RCC 7860 (cell line): Measurements from ENCODE around the gene KIR2DL3.
"Not testable (repeated sequence)": the region's sequence is repeated elsewhere in the genome, so short reads cannot be mapped to it uniquely, and the experiment has no call there.

Experiments used
- DNase-seq: peaks from one replicate; pipeline ENCODE4 v3.0.0-alpha.2; 2015; ENCODE audit warnings: low spot score
- FAIRE-seq: peaks from 2 replicates; lab custom pipeline; 2012; peaks lifted over from hg19 to GRCh38; lab: Jason Lieb, UNC

Gene KIR2DL3

DNA sequence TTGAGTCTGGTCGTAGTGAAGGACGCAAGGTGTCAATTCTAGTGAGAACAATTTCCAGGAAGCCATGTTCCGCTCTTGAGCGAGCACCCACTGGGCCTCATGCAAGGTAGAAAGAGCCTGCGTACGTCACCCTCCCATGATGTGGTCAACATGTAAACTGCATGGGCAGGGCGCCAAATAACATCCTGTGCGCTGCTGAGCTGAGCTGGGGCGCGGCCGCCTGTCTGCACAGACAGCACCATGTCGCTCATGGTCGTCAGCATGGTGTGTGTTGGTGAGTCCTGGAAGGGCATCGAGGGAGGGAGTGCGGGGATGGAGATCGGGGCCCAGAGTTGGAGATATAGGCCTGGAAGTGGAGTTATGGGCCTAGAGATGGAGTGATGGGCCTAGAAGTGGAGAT lies at the start of gene KIR2DL3:
Gene KIR2DL3, plus strand, starts transcription at position 208 of the 400 bp plus-strand sequence. Its CDS starts 33 bp downstream, at position 241.
- not testable (repeated sequence) for DNase-seq, FAIRE-seq

DNA sequence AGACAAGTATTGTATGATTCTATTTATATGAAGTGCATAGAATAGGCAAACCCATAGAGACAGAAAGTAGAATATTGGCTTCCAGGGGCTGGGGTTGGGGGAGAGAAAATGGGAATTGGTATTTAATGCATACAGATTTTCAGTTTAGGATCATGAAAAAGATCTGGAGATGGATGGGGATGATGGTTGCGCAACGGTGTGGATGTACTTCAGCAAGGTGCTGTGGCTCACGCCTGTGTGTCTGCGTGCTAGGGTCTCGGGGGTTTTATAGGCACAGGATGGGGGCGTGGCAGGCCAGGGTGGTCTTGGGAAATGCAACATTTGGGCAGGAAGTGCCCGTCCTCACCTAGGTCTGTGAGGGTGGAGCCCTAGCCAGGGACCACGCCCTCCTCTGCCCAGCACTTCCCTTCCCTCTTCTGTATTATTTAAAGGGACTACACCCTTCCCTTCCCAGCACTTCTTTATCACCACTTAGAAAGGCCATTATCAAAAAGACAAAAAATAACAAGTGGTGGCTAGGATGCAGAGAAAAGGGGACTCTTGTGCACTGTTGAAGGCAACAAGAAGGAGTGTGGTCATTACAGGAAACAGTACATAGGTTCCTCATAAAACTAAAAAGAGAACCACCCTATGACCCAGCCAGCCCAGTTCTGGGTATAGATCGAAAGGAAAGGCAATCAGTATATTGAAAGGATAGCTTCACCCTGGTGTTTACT lies 46.6 kb upstream of the KIR2DL3 start:
- DNase-seq = no peak
- FAIRE-seq = no peak

DNA sequence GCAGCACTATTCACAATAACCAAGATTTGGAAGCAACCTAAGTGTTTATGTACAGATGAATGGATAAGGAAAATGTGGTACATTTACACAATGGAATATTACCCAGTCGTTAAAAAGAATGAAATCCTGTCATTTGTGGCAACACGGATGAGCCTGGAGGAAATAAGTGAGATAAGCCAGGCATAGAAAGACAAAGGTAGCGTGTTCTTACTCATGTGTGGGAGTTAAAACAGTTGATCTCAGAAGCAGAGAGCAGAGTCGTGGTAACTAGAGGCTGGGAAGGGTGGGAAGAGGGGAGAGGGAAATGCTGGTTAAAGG lies 46.1 kb upstream of the KIR2DL3 start:
- FAIRE-seq (no peak), DNase-seq (no peak)

DNA sequence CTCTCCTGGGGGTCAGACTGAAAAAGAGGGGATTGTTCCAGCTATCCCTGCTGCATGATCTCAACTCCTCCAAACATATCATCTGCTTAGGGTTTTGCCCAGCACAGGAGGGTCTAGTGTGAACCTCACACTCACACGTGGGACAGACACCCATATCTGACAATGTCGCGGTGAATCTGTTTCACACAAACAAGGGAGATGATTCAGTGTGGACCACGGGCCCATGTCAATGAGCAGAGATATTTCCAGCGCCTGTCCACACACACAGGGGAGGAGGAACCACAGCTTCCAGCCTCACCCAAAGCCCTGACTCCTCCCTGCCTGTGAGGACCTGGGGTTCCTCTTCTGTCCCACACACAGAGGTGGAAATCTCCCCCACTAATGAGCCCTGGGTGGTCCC lies 43.7 kb upstream of the KIR2DL3 start:
- no peak for FAIRE-seq
- no peak for DNase-seq

DNA sequence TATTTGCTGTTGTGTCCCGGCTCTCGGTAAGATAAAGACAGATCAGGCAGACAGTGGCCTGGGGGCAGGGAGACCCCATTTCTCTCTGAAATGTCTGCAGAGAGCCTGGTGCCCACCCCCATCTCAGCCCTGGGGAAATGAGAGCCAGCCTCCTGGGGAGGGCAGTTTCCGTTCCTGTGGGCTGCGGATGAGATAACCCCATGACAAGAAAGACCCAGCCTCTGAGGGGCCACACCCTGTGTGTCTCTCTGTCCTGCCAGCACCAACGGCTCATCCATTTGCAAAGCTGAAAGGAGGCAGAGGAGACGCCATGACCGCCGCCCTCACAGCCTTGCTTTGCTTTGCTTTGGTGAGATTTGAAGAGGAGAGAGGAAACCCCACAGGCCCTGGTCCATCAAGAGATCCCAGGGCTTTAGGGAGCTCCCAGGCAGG lies 42.2 kb upstream of the KIR2DL3 start:
- DNase-seq = no peak
- FAIRE-seq = no peak

DNA sequence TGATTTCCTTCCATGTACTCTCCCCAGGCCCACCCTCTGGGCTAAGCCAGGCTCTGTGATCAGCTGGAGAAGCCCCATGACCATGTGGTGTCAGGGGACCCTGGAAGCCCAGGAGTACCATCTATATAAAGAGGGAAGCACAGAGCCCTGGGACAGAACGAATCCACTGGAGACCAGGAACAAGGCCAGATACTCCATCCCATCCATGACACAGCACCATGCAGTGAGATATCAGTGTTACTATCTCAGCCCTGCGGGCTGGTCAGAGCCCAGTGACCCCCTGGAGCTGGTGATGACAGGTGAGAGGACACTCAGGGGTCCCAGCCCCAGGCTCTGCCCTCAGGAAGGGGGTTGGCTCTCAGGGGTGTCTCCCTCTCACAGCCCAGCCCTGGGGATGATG lies 41.5 kb upstream of the KIR2DL3 start:
- no peak for FAIRE-seq

DNA sequence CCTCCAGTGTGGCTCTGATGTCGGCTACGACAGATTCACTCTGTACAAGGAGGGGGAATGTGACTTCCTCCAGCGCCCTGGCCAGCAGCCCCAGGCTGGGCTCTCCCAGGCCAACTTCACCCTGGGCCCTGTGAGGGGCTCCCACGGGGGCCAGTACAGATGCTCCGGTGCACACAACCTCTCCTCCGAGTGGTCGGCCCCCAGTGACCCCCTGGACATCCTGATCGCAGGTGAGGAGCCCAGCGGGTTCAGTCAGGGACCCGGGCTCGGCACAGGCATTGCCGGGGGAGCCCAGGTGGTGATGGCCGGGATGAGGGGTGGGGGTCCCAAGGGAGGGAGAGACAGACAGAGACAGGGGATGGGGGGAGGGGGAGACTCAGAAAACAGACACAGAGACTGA lies 40.6 kb upstream of the KIR2DL3 start:
- FAIRE-seq, DNase-seq: not testable (repeated sequence)

More for the DNA sequence above, 41.5 kb upstream of the KIR2DL3 start:
- DNase-seq = no peak

DNA sequence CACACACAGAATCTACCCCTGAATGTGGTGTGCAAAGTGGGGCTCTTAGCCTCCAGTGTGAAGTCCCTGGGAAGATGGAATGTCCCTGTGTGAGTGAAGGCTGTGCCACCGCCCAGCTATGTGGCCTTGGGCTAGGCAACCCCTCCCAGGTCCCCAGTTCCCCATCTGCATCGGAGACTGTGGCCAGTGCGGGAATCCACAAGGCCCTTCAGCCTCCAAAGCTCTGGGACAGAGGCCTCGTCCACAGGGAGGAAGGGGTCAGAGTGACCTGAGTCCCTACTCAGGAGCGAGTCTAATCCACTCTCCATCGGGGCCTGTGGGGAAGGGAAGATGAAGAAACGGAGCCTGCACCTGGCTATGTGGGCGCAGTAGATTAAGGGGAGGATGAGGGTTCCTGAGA lies 33.4 kb upstream of the KIR2DL3 start:
- FAIRE-seq (no peak), DNase-seq (no peak)

DNA sequence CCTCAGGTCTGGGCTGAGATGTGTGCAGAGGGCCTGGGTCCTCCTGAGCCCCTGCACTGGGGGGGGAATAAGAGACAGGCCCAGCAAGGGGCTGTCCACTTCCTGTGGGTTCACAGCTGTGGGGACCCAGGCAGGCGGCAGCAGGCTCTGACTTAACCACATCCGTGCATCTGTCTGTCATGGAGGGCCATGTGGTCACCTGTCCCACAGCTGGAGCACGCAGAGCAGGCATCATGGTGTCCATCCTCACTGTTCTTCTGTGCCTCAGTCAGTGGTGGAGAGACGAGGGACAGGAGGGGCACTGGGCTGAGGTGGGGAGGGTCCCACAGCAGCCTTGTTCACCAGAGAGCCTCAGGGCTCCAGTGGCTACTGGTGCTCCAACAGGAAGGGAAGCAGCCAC lies 30.4 kb upstream of the KIR2DL3 start:
- FAIRE-seq (no peak), DNase-seq (no peak)

DNA sequence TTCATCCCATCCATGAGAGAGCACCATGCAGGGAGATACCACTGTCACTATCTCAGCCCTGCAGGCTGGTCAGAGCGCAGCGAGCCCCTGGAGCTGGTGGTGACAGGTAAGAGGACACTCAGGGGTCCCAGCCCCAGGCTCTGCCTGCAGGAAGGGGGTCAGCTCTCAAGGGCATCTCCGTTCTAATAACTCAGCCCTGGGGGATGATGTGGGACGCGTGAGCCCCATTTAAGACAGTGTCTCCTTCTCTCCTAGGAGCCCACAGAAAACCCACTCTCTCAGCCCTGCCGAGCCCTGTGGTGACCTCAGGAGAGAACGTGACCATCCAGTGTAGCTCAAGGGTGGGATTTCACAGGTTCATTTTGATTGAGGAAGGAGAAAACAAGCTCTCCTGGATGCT lies 29.5 kb upstream of the KIR2DL3 start:
- FAIRE-seq (no peak), DNase-seq (no peak)

DNA sequence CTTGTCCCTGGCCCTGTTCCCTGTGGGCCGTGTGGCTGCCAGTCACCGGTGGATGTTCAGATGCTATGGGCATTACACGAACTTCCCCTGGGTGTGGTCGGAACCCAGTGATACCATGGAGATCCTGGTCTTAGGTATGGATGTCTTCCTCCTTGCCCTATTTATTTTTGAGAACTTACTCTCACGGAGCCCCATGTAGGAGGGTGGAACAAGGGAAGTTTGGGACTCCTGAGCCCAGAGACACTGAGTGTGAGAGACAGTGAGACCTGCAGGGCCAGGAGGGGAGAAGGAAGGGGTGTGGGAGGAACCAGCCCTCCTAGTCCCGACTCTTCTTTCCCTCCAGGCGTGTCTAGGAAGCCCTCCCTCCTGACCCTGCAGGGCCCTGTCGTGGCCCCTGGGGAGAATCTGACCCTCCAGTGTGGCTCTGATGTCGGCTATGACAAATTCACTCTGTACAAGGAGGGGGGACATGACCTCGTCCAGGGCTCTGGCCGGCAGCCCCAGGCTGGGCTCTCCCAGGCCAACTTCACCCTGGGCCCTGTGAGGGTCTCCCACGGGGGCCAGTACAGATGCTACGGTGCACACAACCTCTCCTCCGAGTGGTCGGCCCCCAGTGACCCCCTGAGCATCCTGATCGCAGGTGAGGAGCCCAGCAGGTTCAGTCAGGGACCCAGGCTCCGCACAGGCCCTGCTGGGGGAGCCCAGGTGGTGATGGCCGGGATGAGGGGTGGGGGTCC lies 28.9 kb upstream of the KIR2DL3 start:
- DNase-seq (no peak), FAIRE-seq (no peak)

DNA sequence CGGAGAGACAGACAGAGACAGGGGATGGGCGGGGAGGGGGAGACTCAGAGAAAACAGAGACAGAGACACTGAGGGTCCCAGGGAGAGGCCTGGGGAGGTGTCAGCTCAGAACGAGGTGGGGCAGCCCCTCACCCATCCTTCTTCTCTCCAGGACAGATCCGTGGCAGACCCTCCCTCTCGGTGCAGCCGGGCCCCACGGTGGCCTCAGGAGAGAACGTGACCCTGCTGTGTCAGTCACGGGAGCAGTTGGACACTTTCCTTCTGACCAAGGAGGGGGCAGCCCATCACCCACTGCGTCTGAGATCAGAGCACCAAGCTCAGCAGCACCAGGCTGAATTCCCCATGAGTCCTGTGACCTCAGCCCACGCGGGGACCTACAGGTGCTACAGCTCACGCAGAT lies 28.4 kb upstream of the KIR2DL3 start:
- FAIRE-seq, DNase-seq: not testable (repeated sequence)

DNA sequence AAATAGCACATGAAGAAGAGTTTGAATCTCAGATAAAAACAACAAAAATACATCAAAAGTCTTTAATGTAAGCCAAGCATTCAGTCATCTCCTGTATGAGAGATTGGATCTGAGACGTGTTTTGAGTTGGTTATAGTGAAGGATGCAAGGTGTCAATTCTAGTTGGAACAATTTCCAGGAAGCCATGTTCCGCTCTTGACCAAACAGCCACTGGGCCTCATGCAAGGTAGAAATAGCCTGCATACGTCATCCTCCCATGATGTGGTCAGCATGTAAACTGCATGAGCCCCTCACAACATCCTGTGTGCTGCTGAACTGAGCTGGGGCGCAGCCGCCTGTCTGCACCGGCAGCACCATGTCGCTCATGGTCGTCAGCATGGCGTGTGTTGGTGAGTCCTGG lies 14.2 kb upstream of the KIR2DL3 start, which contains the start of gene KIR3DL3:
Gene KIR3DL3, plus strand, starts transcription at position 301 of the 400 bp plus-strand sequence. Its CDS starts 55 bp downstream, at position 356.
- DNase-seq = no peak
- no peak for FAIRE-seq

DNA sequence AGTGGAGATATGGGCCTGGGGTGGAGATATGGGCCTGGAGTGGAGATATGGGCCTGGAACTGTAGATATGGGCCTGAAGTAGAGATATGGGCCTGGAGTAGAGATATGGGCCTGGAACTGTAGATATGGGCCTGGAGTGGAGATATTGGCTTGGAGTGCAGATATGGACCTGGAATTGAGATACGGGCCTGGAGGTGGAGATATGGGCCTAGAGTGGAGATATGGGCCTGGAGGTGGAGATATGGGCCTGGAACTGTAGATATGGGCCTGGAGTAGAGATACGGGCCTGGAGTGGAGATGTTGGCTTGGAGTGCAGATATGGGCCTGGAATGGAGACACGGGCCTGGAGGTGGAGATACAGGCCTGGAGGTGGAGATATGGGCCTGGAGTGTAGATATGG lies 13.7 kb upstream of the KIR2DL3 start:
- FAIRE-seq = no peak
- DNase-seq = no peak

DNA sequence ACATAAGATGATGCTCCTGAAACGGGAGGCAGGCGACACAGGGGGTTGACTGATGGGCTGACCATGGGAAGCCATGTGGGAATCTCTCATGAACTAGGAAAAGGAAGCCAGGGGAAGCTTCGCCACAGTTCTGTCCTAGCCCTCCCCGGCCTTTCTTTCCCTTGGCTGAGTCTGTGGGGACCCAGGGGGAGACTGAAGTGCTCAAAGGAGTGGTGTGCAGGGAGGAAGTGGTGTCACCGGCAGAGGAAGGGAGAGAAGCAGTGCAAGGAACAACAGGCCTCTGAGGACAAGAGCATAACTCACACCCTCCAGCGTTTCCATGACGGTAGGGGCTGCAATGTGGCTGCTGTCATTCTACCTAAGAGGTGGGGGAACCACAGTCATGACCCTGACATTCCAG lies 13.0 kb upstream of the KIR2DL3 start:
- no peak for FAIRE-seq
- no peak for DNase-seq

DNA sequence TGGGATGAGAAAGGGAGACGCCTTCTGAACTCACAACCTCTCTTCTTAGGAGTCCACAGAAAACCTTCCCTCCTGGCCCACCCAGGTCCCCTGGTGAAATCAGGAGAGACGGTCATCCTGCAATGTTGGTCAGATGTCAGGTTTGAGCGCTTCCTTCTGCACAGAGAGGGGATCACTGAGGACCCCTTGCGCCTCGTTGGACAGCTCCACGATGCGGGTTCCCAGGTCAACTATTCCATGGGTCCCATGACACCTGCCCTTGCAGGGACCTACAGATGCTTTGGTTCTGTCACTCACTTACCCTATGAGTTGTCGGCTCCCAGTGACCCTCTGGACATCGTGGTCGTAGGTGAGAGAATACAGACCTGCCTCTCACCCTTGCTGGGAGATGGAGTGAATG lies 10.8 kb upstream of the KIR2DL3 start:
- DNase-seq = no peak
- FAIRE-seq = no peak

DNA sequence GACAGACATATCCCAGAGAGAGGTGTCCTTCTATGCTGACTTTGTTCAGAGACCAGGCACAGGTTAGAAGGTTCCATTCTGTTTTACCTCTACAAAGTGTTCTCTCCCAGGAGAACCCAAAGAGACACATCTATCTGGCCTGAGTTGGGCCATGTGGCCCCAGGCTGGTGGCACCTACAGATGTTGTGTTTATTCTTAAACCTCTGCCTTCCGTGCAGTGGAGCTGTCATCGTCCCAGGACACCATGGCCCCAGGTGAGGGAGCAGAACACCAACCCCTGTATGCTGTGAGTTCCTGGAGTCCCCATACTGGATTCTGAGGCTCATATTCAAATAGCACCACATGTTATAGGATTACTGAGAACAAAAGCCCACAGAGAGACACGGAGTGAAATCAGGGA lies 10.1 kb upstream of the KIR2DL3 start:
- no peak for FAIRE-seq
- no peak for DNase-seq

DNA sequence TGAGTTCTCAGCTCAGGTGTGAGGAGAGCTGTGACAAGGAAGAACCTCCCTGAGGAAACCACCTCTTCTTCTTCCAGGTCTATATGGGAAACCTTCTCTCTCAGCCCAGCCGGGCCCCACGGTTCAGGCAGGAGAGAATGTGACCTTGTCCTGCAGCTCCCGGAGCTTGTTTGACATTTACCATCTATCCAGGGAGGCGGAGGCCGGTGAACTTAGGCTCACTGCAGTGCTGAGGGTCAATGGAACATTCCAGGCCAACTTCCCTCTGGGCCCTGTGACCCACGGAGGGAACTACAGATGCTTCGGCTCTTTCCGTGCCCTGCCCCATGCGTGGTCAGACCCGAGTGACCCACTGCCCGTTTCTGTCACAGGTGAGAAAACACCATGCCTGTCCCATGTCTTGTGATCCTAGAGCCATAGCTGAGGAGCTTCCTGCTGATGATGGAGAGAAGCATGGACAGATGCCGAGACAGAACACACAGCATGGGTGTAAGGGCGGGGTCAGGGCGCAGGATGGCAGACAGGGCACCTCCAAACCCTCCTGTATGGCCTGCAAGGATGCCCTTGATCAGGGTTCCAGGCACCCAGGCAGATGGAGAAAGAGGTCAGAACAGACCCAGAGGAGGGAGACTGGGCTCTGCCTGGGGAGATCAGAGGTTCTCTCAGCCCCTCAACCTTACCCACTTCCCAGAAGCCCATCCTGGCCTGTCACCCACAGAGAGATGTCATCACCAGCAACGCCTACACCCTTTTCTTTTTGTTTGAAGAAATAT lies 8.7 kb upstream of the KIR2DL3 start:
- FAIRE-seq (no peak), DNase-seq (no peak)

DNA sequence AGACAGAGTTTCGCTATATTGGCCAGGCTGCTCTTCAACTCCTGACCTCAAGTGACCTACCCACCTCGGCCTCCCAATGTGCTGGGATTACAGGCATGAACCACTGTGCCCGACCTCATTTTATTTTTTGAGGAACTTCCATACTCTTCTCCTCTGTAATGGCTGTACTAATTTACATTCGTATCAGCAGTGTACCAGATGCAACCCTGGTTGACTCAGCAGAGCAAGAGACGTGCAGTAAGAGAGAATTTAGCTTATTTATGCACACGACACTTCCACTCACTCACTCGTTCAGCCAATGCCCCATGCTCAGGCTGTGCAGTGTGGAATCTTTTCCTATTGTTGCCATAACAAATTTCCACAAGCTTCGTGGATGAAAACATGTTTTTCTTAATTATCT lies 7.1 kb upstream of the KIR2DL3 start:
- DNase-seq = no peak

DNA sequence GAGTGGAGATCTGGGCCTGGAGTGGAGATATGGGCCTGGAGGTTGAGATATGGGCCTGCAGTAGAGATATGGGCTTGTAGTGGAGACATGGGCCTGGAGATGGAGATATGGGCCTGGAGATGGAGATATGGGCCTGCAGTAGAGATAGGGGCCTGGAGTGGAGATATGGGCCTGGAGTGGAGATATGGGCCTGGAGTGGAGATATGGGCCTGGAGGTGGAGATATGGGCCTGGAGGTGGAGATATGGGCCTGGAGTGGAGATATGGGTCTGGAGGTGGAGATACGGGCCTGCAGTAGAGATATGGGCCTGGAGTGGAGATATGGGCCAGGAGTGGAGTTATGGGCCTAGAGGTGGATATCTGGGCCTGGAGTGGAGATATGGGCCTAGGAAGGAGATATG lies 402 bp downstream of the KIR2DL3 start:
- no peak for FAIRE-seq
- no peak for DNase-seq

More for the DNA sequence above, 7.1 kb upstream of the KIR2DL3 start:
- no peak for FAIRE-seq
